GM12801 (cell line): ENCODE data around the gene AGMAT.

ENCODE experiments used
- TF ChIP-seq, protein P1 (sequence below): IDR thresholded peaks from one replicate; pipeline ENCODE4 v1.5.1; 2011; ENCODE audit warnings: control low read depth; ENCODE audit not compliant: insufficient read length; ENCODE audit errors: extremely low read depth

The AGMAT gene

DNA sequence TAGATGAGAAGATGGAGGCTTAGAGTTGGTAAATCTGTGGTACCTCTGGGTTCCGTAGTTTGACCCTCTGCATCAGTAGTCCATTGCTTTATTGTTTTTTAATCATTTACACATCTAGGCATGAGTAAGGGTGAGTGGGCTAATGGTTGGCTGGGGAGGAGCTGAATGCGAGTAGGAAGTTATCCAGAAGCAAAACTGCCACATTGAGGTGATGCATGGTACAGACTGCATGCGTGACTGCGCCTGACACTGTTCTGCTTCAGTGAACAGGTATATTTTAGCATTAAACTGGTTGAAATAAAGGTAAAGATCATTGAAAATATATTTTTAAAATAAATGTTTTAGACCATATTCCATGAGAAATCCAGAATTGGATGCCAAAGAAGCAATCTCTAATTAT is 53.8 kb downstream of the AGMAT start:
- TF ChIP-seq, protein P1, sequence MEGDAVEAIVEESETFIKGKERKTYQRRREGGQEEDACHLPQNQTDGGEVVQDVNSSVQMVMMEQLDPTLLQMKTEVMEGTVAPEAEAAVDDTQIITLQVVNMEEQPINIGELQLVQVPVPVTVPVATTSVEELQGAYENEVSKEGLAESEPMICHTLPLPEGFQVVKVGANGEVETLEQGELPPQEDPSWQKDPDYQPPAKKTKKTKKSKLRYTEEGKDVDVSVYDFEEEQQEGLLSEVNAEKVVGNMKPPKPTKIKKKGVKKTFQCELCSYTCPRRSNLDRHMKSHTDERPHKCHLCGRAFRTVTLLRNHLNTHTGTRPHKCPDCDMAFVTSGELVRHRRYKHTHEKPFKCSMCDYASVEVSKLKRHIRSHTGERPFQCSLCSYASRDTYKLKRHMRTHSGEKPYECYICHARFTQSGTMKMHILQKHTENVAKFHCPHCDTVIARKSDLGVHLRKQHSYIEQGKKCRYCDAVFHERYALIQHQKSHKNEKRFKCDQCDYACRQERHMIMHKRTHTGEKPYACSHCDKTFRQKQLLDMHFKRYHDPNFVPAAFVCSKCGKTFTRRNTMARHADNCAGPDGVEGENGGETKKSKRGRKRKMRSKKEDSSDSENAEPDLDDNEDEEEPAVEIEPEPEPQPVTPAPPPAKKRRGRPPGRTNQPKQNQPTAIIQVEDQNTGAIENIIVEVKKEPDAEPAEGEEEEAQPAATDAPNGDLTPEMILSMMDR, result no peak

DNA sequence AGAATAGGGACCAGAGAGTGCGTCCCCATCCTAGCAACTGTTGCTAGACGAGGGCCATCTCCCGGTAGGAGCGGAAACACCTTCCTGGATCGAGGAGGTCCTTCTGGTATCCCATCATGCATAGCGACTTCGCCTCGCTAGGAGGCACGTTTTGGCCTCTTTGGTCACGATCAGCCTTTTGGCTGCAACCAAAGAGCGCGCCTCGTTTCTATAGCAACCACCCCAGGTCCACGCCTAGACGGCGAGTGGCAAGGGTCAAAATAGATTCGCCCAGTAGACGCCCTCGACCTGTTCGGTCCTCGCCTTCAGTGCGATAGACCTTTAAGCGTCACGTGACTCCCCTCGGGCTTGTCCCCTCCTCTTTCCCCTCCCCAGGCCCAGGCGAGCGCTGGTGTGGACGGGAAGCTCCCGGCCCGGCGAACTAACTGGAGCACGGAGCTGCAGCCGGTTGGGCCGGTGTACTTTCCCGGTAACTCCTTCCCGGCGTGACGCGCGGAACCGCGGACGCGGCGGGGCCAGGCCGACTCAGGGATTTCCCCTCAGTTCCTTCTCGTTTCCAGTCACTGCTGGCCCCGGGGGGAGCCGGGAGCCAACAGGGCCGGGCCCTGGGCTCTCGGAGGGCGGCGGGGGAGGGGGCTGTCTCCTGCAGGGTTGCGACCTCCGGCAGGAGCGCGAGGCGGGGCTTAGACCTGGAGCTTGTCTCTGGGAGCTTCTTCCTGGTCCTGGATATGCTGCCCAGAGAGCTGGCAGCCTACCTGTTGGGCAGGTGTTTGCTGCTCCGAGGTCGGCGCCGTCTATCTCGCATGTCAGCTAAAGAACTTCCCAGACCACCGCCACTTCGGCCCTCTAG is 58.1 kb downstream of the AGMAT start, which contains the start of gene DNAJC16:
Gene DNAJC16 (plus strand): TSS at position 359 of the 850 bp plus-strand sequence. CDS start 2,258 bp downstream, outside the sequence.
- TF ChIP-seq, protein P1, result no peak

DNA sequence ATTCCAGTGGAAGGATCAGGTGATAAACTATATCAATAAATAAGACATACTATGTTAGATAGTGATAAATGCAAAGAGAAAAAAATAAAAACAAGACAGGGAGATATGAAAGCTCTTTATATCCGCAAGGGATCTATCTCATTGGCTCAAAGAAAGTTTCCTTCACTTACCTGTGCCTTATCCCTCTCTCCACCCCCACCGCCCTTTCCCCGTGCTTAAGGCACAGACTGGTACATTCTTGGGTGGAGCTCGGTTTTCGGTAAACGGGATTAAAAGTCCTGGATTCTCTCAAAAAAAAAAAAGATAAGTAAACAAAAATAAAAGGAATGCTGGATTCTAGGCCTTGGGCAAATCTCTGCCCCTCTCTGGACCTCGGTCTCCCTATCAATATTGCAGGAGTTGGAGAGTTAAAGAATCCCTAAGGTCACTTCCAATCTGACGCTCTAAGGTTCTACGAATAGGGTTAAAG is 58.8 kb downstream of the AGMAT start:
- TF ChIP-seq, protein P1, result no peak

DNA sequence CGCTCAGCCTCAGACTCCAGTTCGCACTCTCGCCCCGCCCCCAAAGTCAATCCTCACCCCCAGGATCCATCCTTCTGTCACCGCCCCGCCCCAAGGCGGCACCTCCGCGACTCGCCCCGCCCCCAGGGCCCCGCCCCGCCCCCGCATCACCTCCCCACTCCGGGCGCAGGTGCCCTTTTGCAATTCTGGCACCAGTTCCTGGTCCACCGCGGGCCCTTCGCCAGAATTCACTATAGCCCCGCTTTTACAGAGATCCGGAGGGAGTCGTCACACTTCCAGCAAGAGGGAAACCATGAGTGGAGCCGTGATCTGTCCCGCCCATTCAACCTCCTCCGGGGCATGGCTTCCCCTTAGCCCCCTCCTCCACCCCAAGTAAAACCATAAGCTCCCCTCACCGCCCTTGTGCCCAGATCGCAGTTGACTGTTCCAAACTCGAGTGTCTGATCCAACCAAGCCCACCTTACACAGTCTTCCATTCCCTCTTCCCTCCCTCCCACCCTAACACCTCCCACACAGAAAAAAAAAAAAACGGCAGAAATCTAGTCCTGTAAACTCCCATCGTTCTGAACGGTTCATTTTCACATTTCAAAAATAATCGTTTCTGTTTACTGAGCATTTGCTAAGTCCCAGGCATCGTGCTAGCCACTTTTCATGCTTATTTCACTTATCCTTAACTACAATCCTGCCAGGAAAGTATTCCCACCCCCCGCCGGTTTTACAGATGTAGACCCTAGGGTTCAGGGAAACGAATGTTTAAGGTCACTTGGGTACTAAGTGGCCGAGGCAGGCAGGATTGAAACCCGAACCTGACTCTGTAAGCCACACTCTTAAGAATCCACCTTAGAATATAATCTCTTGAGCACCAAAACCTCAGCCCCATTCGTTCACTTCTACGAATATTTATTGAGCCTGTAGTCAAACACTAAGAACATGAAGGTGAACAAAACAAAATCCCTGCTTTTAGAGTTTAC is 59.5 kb downstream of the AGMAT start:
- TF ChIP-seq, protein P1, result no peak

DNA sequence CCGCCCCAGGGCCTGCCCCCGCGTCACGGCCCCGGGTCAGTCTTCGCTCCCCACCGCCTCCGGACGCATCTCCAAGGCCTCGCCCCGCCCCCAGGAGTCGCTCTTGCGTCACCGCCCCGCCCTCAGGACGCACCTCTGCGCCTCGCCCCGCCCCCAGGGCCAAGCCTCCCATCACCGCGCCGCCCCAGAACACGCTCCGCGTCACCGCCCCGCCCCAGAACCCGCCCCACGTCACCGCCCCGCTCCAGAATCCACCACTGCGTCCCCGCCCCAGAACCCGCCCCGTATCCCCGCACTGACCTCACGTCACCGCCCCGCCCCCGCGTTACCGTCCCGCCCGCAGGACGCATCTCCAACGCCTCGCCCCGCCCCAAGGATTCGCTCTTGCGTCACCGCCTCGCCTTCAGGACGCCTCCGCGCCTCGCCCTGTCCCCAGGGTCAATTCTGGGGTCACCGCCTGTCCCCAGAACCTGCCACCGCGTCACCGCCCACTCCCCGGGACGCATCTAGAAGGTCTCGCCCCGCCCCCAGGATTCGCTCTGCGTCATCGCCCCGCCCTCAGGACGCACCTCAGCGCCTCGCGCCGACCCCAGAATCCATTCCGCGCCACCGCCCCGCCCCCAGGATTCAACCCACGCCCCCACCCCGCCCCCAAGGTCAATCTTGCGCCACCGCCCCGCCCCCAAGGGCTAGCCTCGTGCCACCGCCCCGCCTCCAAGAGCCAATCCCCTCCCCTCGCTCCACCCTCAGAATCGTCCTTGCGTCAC is 60.4 kb downstream of the AGMAT start:
- TF ChIP-seq, protein P1, result no peak

DNA sequence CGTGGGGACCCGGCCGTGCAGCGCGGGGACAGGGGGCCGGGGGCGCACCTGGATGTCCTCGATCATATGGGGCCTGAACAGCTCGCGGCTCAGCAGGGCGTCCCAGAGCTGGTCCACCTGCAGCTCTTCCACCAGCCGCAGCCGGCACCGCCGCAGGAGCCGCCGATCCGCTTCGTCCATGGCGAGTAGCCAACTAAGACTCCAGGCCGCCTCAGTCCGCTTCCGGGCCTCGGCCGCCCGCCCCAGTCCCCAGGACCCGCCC is 60.9 kb downstream of the AGMAT start, which contains the start of gene CASP9:
Gene CASP9 (minus strand): TSS at position 195 of the 262 bp plus-strand sequence. CDS start 15 bp downstream, at position 180.
- TF ChIP-seq, protein P1, result no peak
